Right cardiac atrium (tissue), 5 donors: ENCODE data around the gene ETV6. TPM values are rescaled to one million over a fixed set of nuclear protein-coding genes. Genes with fewer than 3 reads are reported as not detected.

Experiments
- ATAC-seq, 2 donors: fragments of 200-7000 bp; cut with Tn5 transposase; one replicate each; pipeline versions ENCODE4 v1.8.0 to v1.9.1; 2020; ENCODE audit warnings: moderate library complexity in 2 of 2, mild to moderate bottlenecking in 1 of 2
- DNase-seq, 3 donors: peaks; one replicate each; pipeline ENCODE4 v3.0.0-alpha.2; 2020
- H3K27ac ChIP-seq: one replicate; pipeline ENCODE4 v1.5.1; 2013; ENCODE audit warnings: mild to moderate bottlenecking, low read length, control low read depth, moderate library complexity
- H3K27me3 ChIP-seq: one replicate; pipeline ENCODE4 v1.6.1; 2013; ENCODE audit not compliant: control insufficient read depth, insufficient read depth
- H3K4me1 ChIP-seq: one replicate; pipeline ENCODE4 v1.6.1; 2013; ENCODE audit warnings: low read length; ENCODE audit not compliant: control insufficient read depth, insufficient read depth
- H3K4me3 ChIP-seq: one replicate; pipeline ENCODE4 v1.5.1; 2013; ENCODE audit warnings: low read length, control low read depth
- H3K9me3 ChIP-seq: one replicate; pipeline ENCODE4 v1.6.1; 2013; ENCODE audit warnings: low read length; ENCODE audit not compliant: control insufficient read depth
- WGBS: extraction: QIAGEN DNeasy Blood & Tissue Kit; methylation state at CpG from one replicate; pipeline ENCODE4 v1.1.7; 2013; 5-methylcytosine and 5-hydroxymethylcytosine counted together
- intact Hi-C, 4 donors: fragments of 100-400 bp; cut with DNase I; formaldehyde crosslinking; loops; one replicate each; pipeline versions ENCODE4 v1.11.0 to v1.14.0; 2022 to 2023
- polyA plus RNA-seq: library from polyadenylated mRNA; stranded (reverse); fragments of 200-250 nt; gene quantifications from one replicate; pipeline ENCODE4 v1.2.3, GENCODE V29; 2013
- total RNA-seq, 4 donors: library from RNA; stranded (reverse); fragmentation: NEBNext Ultra II Directional; extraction: Animal tissue kit (Norgen Biotek cat#: 25700); gene quantifications; one replicate each; pipeline ENCODE4 v1.2.1, GENCODE V29; 2021
- donor health status: healthy with polysubstance abuse.
- donor health status: DM: no; HTN: yes; CAD: no.
- donor health status: DM: no; HTN: no; CAD: no.
- donor health status: DM: no; HTN: yes; CAD: no; lungs with severe emphysema.
- donor health status: DM: yes; HTN: yes; CAD: no.

The ETV6 gene
- total and polyA plus RNA-seq, 5 donors: 2.9 to 31.4 (median 11.7) TPM

GRCh38 chr12:11811008-11811407 is 161.5 kb downstream of the ETV6 start:
- no peak overlapping the region for H3K27ac ChIP-seq
- H3K4me3 ChIP-seq: no peak overlapping the region
- DNase-seq: no peak
- WGBS: 45% methylated on average over 3 of the region's 3 CpGs
- no peaks in the 10 kb centered on the region for H3K9me3 ChIP-seq
- intact Hi-C loops: no loop called here
- ATAC-seq: peak in 1 of 2 donors; percentile 27
- peaks cover 7% of the 10 kb centered on the region for H3K4me1 ChIP-seq
- H3K27me3 ChIP-seq: no peaks in the 10 kb centered on the region

GRCh38 chr12:11812241-11812585 is 162.7 kb downstream of the ETV6 start:
- intact Hi-C loops: no loop called here
- 37% methylated on average over 2 of the region's 2 CpGs for WGBS
- ATAC-seq: peak in 1 of 2 donors; percentile 4

GRCh38 chr12:11812586-11813437 is 163.3 kb downstream of the ETV6 start:
- DNase-seq: peak; percentile 47 to 82 (median 78)
- ATAC-seq: peak; percentile 77 to 91
- Histone ChIP-seq H3K4me1 (peaks cover 7% of the 10 kb centered on the region), H3K27ac (peak overlapping the region; percentile 88), H3K4me3 (peak overlapping the region; percentile 30), H3K27me3 (no peaks in the 10 kb centered on the region), H3K9me3 (no peaks in the 10 kb centered on the region)
- intact Hi-C loops: no loop called here
- 24% methylated on average over 18 of the region's 18 CpGs for WGBS

More at GRCh38 chr12:11812241-11812585, 162.7 kb downstream of the ETV6 start:
- Histone ChIP-seq H3K9me3 (no peaks in the 10 kb centered on the region), H3K4me1 (peaks cover 7% of the 10 kb centered on the region), H3K27me3 (no peaks in the 10 kb centered on the region), H3K27ac (peak overlapping the region; percentile 88), H3K4me3 (no peak overlapping the region)
- DNase-seq: no peak

- H3K4me3 ChIP-seq: no peak overlapping the region
- ATAC-seq: peak; percentile 42 to 50
- peaks cover 7% of the 10 kb centered on the region for H3K4me1 ChIP-seq
- intact Hi-C loops: no loop called here
- no peak for DNase-seq
- H3K27me3 ChIP-seq: no peaks in the 10 kb centered on the region
- no peaks in the 10 kb centered on the region for H3K9me3 ChIP-seq
- H3K27ac ChIP-seq: peak overlapping the region; percentile 49
- WGBS: 23% methylated on average over 3 of the region's 3 CpGs
These were observed 164.0 kb downstream of the ETV6 start for GRCh38 chr12:11813438-11813813.

GRCh38 chr12:11814374-11814773 is 164.9 kb downstream of the ETV6 start:
- intact Hi-C loops: no loop called here
- Histone ChIP-seq H3K27me3 (no peaks in the 10 kb centered on the region), H3K9me3 (no peaks in the 10 kb centered on the region), H3K4me3 (no peak overlapping the region), H3K27ac (no peak overlapping the region), H3K4me1 (peaks cover 7% of the 10 kb centered on the region)
- DNase-seq (no peak), ATAC-seq (no peak)
- WGBS: 56% methylated on average over 3 of the region's 3 CpGs

DNA sequence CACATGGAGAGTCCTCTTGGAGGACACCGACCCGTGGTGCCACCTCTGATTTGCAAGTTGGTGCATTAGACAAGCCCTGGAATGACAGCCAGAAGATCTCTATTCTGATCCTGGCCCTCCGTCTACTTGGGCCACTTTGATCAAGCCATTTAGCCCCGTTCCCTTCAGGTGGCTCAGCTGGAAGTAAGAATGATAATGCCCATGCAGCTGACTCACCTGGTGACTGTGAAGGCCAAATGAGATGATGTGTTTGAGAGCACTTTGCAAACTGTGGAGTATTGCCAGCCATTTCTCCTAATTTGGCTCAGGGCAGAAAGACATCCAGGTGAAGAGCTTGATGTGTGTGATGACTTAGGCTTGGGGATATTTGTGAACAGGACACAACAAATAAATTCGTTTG is 165.9 kb downstream of the ETV6 start:
- no peaks in the 10 kb centered on the region for H3K9me3 ChIP-seq
- H3K4me3 ChIP-seq: no peak overlapping the region
- no peak for DNase-seq
- no peak for ATAC-seq
- intact Hi-C loops: loop anchor here in 1 of 4 donors (5.0 kb wide), 1 partner anchor 262 kb away; no protein-coding TSS in a partner anchor
- H3K4me1 ChIP-seq: peaks cover 7% of the 10 kb centered on the region
- no peaks in the 10 kb centered on the region for H3K27me3 ChIP-seq
- no peak overlapping the region for H3K27ac ChIP-seq
- WGBS: 89% methylated on average over 5 of the region's 5 CpGs

DNA sequence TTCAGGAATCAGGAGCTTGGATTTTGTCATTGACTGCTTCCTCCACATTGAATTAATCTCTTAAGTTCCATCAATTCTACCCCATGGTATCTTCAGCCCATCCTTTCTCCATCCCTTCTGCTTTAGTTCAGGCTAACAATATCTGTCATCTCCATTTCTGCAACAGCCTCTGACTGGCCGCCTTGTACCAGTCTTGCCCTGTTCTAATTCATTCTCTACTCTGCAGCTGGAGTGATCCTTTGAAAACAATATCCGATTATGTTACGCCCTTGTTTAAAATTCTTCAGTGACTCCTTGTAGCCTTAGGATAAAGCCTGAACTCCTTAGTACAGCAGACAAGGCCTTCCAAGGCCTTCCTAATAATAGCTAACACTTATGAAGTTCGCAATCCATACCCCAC is 170.2 kb downstream of the ETV6 start:
- H3K27me3 ChIP-seq: no peaks in the 10 kb centered on the region
- no peaks in the 10 kb centered on the region for H3K9me3 ChIP-seq
- H3K4me1 ChIP-seq: peaks cover 1% of the 10 kb centered on the region
- DNase-seq: no peak
- ATAC-seq: no peak
- intact Hi-C loops: loop anchor here in 1 of 4 donors (5.0 kb wide), 1 partner anchor 258 kb away; no protein-coding TSS in a partner anchor
- no peak overlapping the region for H3K4me3 ChIP-seq
- no peak overlapping the region for H3K27ac ChIP-seq
- 97% methylated on average over 4 of the region's 4 CpGs for WGBS

GRCh38 chr12:11820476-11820875 is 171.0 kb downstream of the ETV6 start:
- ATAC-seq: no peak
- 98% methylated on average over 3 of the region's 3 CpGs for WGBS
- Histone ChIP-seq H3K4me3 (no peak overlapping the region), H3K9me3 (no peaks in the 10 kb centered on the region), H3K27me3 (no peaks in the 10 kb centered on the region), H3K4me1 (peaks cover 1% of the 10 kb centered on the region), H3K27ac (no peak overlapping the region)
- no peak for DNase-seq
- intact Hi-C loops: no loop called here

DNA sequence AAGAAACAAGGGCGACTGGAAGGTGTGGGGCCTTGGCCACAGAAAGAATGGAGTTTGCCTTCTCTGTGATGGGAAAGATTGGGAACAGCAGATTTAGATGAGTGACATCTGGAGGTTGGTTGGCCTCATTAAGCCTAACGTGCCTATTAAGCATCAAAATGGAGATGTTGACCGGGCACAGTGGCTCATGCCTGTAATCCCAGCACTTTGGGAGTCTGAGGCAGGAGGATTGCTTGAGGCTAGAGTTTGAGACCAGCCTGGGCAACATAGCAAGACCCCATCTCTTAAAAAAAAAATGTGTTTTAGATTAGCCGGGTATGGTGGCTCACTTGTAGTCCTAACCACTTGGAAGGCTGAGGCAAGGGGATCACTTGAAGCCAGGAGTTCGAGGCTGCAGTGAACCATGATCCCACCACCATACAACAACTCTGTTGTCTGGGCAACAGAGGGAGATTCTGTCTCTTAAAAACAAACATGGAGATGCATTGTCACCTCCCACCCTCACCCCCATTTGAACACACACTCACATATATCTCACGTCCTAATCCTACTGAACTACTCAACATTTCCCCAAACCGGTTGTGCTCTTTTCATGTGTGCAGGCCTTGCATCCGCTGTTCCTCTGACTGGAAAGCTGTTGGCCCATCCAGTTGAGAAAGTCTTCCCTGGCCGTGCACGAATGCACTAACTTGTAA is 172.1 kb downstream of the ETV6 start:
- Histone ChIP-seq H3K9me3 (no peaks in the 10 kb centered on the region), H3K27ac (no peak overlapping the region), H3K27me3 (no peaks in the 10 kb centered on the region), H3K4me3 (no peak overlapping the region), H3K4me1 (peaks cover 1% of the 10 kb centered on the region)
- ATAC-seq (no peak), DNase-seq (no peak)
- 90% methylated on average over 10 of the region's 10 CpGs for whole genome bisulfite sequencing
- intact Hi-C loops: no loop called here

DNA sequence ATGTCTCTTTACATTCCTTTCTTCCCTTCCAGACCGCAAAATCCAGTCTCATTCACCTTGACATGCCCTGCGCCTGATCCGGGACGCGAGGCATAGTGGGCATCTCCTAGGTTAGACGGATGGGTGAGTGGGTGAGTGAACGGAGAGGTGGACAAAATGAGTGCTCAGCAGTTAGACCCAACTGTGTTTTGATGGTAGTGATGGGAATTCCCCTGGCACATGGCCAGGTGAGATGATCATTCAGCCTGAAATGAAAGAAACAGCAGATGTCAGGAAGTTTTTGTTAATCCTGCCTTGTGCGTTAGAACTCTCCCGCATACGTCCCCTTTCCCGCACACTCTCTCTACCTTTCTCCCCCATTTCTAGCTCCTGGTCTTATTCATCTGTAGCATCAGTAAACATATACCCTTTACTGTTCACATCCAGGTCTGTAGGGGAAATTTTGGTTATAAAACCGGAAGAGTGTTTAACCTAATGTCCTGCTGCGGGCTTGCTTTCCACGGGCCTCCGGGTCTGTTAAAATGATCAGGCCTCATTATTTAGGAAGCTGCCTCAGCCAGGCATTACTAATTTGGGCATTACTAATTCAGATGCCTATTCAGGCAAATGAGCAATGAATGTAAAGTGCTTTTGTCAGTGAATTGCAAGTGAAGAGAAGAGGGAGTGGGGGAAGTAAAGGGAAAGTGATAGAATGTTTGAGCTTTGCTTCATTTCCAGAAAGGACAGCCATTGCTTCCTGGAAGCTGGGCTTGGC is 172.8 kb downstream of the ETV6 start:
- no peak overlapping the region for H3K27ac ChIP-seq
- no peak overlapping the region for H3K4me3 ChIP-seq
- 67% methylated on average over 15 of the region's 15 CpGs for WGBS
- H3K4me1 ChIP-seq: peaks cover 4% of the 10 kb centered on the region
- ATAC-seq (no peak), DNase-seq (no peak)
- no peaks in the 10 kb centered on the region for H3K27me3 ChIP-seq
- no peaks in the 10 kb centered on the region for H3K9me3 ChIP-seq
- intact Hi-C loops: no loop called here

DNA sequence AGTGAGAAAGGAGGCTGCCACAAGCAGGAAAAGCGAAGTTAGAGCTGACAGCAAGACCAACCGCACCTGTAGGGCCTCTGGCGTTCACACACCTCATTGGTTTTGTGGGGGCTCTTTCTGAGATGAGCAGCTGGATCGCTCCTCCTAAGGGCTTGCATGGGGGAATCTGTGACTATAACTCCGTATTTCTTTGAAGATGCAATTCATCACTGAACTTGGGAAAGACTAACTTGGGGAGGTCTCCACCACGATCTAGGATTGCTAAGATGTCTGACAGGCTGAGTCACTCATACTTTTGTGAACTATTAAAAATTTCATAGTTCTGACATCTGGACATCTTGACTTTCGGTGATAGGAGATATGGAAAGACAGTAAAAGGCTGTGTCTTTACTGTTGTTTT is 173.6 kb downstream of the ETV6 start:
- ATAC-seq: no peak
- 90% methylated on average over 7 of the region's 7 CpGs for WGBS
- peaks cover 8% of the 10 kb centered on the region for H3K4me1 ChIP-seq

More for the DNA sequence above, 173.6 kb downstream of the ETV6 start:
- intact Hi-C loops: no loop called here
- Histone ChIP-seq H3K4me3 (no peak overlapping the region), H3K9me3 (no peaks in the 10 kb centered on the region), H3K27me3 (no peaks in the 10 kb centered on the region), H3K27ac (no peak overlapping the region)
- no peak for DNase-seq
